DND-41 (cell line): ENCODE data around the gene TSEN15.

Source experiments
- ATAC-seq: fragments of 200-7000 bp; cut with Tn5 transposase; 3 replicates; pipeline ENCODE4 v1.9.1; 2021; ENCODE audit warnings: low read depth; ENCODE audit not compliant: insufficient read depth
- DNase-seq: peaks from one replicate; pipeline ENCODE4 v3.0.0-alpha.2; 2020
- H2AFZ ChIP-seq: 2 replicates; pipeline ENCODE4 v1.6.0; 2012; ENCODE audit warnings: low read depth, low read length
- H3K27ac ChIP-seq: 2 replicates; pipeline ENCODE4 v1.5.1; 2012; ENCODE audit warnings: low read length, inconsistent platforms
- H3K27me3 ChIP-seq: fragments of 200-600 bp; sonication (generic); 2 replicates; pipeline ENCODE4 v1.6.0; 2012; ENCODE audit warnings: low read length, mild to moderate bottlenecking, inconsistent platforms; ENCODE audit not compliant: insufficient read depth, poor library complexity
- H3K36me3 ChIP-seq: 2 replicates; pipeline ENCODE4 v1.5.1; 2012; ENCODE audit warnings: low read length, inconsistent platforms; ENCODE audit not compliant: insufficient read depth
- H3K4me1 ChIP-seq: 2 replicates; pipeline ENCODE4 v1.5.1; 2012; ENCODE audit warnings: mild to moderate bottlenecking, low read length; ENCODE audit not compliant: insufficient read depth
- H3K4me2 ChIP-seq: 2 replicates; pipeline ENCODE4 v1.6.0; 2012; ENCODE audit warnings: mild to moderate bottlenecking, moderate library complexity, low read length, inconsistent platforms; ENCODE audit not compliant: insufficient read depth
- H3K4me3 ChIP-seq, 2 experiments: fragments of 200-600 bp in 1 of 2; shearing (Covaris generic) in 1 of 2; 2 replicates each; pipeline ENCODE4 v1.5.1; 2012 to 2016; ENCODE audit warnings: inconsistent platforms in 2 of 2, low read length in 2 of 2, mild to moderate bottlenecking in 2 of 2, low read depth in 1 of 2, moderate library complexity in 1 of 2
- H3K79me2 ChIP-seq: 2 replicates; pipeline ENCODE4 v1.6.0; 2012; ENCODE audit warnings: low read length, inconsistent platforms; ENCODE audit not compliant: insufficient read depth
- H3K9ac ChIP-seq: 2 replicates; pipeline ENCODE4 v1.6.0; 2012; ENCODE audit warnings: low read depth, mild to moderate bottlenecking, inconsistent platforms, low read length, moderate library complexity
- H3K9me3 ChIP-seq: 2 replicates; pipeline ENCODE4 v1.5.1; 2012; ENCODE audit warnings: low read length, moderate library complexity, mild to moderate bottlenecking, inconsistent platforms; ENCODE audit not compliant: insufficient read depth, severe bottlenecking
- H4K20me1 ChIP-seq: 2 replicates; pipeline ENCODE4 v1.6.0; 2012; ENCODE audit warnings: low read length; ENCODE audit not compliant: insufficient read depth
- CTCF ChIP-seq: IDR thresholded peaks from 2 replicates; pipeline ENCODE4 v1.5.1; 2012; ENCODE audit warnings: borderline replicate concordance, low read length, moderate library complexity, mild to moderate bottlenecking; ENCODE audit not compliant: poor library complexity, severe bottlenecking; ENCODE audit errors: extremely low read depth
- EZH2 ChIP-seq: IDR thresholded peaks from 3 replicates; pipeline ENCODE4 v1.6.1; 2012; ENCODE audit warnings: borderline replicate concordance, low read depth, mild to moderate bottlenecking, moderate library complexity, low read length, inconsistent platforms; ENCODE audit not compliant: severe bottlenecking

TSEN15 gene

GRCh38 chr1:184118046-184118445, 66.5 kb downstream of the TSEN15 start:
- Histone ChIP-seq H3K36me3 (no peaks in the 10 kb centered on the region), H3K4me2 (no peak overlapping the region), H4K20me1 (no peaks in the 10 kb centered on the region), H3K27me3 (no peaks in the 10 kb centered on the region), H3K9ac (no peak overlapping the region), H3K9me3 (no peaks in the 10 kb centered on the region), H2AFZ (no peak overlapping the region), H3K4me1 (no peaks in the 10 kb centered on the region; the same call in 1 of the 2 replicates), H3K79me2 (no peaks in the 10 kb centered on the region), H3K4me3 (no peak overlapping the region), H3K27ac (no peak overlapping the region)
- no peak for ATAC-seq
- TF ChIP-seq EZH2 (no peak), CTCF (no peak)
- no peak for DNase-seq
